Stimulated activated CD4-positive, alpha-beta T cell treated with anti-CD3 and anti-CD28 coated beads, Interleukin-12 subunit alpha, Interleukin-12 subunit beta, amount 100 ng/mL, for 48 hours (primary cell): Measurements from ENCODE around the gene CTNNA1.
"Not testable (repeated sequence)": the region's sequence is repeated elsewhere in the genome, so short reads cannot be mapped to it uniquely, and the experiment has no call there.

Source experiments
- DNase-seq, 3 donors: peaks; one replicate each; pipeline ENCODE4 v3.0.0-alpha.2; 2020; ENCODE audit warnings: low read depth in 2 of 3, low spot score in 1 of 3

Gene CTNNA1

DNA sequence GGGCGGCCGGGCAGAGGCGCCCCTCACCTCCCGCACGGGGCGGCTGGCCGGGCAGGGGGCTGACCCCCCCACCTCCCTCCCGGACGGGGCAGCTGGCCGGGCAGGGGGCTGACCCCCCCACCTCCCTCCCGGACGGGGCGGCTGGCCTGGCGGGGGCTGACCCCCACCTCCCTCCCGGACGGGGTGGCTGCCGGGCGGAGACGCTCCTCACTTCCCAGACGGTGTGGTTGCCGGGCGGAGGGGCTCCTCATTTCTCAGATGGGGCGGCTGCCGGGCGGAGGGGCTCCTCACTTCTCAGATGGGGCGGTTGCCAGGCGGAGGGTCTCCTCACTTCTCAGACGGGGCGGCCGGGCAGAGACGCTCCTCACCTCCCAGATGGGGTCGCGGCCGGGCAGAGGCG is 57.6 kb downstream of the CTNNA1 start:
- DNase-seq: not testable (repeated sequence)

DNA sequence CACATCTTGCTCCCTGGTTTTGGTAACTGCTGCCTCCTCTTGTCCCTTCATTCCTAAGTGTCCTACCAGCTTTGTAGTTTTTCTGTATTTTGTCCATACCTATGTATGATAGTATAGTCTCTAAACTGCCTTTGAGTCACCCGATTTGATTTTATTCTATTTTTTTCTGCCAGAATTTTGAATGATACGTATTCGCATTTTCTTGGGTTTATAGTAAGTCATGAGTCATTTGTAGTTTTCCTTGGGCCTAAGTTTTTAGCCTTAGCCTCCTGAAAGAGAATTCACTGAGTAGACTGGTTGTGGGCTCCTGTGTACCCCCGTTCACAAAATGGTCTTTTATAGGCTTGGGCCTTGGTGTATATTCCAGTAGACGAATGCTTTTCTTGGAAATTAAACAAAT is 62.3 kb downstream of the CTNNA1 start:
- no peak for DNase-seq

DNA sequence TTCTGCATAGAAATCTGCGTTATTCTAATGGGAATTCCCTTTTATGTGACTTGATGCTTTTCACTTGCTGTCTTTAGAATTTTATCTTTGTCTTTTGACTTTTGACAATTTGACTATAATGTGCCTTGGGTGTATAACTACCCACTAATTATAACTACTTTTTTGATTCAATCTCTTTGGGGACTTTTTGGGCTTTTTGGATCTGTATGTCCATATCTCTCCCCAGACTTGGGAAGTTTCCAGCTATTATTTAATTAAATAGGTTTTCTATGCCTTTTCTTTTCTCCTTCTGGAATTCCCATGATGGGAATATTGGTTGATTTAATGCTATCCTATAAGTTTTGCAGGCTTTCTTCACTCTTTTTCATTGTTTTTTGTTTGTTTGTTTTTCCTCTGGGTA is 64.0 kb downstream of the CTNNA1 start:
- no peak for DNase-seq

DNA sequence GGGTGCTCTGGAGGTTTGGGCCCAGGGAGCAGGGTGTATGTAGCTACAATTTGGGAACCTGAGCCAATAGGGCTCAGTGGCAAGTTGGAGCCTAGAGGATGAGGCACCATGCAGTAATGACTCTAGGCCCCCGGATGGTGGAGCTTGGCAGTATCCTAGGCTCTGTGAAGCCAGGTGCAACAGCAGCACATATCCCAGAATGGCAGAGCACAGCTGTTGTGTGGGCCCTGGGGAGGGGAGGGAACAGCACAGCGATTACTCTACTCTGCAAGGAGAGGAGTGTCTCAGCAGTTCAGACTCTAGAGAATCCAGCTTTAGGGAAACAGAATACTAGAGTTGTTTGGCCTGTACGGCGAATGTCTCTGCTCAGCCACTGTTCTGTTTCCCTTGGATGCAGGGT is 65.9 kb downstream of the CTNNA1 start:
- no peak for DNase-seq

DNA sequence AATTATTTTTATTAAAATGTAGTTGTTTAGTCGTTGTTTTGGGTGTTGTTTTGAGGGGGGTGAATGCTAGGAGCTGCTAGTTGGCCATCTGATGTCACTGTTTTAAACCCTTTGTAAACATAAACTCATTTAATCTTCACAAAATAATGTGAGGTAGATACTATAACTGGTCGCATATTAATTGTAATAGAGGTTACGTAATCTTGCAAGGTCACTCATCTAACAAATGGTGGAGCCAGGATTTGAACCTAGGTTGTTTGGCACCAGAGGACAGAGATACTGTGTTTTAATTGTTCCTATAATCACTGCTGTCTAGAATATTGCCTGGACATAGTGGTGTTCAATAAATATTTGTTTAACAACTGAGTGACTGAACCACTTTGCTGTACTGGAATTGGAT is 67.5 kb downstream of the CTNNA1 start:
- DNase-seq: no peak

DNA sequence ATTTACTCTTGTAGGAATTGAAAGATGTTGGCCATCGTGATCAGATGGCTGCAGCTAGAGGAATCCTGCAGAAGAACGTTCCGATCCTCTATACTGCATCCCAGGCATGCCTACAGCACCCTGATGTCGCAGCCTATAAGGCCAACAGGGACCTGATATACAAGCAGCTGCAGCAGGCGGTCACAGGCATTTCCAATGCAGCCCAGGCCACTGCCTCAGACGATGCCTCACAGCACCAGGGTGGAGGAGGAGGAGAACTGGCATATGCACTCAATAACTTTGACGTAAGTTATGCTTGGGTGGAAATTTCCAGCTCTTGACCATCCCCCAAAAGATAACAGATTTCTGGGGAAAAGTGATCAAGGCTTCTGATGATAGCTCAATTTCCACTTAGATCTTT is 71.3 kb downstream of the CTNNA1 start:
- DNase-seq: no peak

DNA sequence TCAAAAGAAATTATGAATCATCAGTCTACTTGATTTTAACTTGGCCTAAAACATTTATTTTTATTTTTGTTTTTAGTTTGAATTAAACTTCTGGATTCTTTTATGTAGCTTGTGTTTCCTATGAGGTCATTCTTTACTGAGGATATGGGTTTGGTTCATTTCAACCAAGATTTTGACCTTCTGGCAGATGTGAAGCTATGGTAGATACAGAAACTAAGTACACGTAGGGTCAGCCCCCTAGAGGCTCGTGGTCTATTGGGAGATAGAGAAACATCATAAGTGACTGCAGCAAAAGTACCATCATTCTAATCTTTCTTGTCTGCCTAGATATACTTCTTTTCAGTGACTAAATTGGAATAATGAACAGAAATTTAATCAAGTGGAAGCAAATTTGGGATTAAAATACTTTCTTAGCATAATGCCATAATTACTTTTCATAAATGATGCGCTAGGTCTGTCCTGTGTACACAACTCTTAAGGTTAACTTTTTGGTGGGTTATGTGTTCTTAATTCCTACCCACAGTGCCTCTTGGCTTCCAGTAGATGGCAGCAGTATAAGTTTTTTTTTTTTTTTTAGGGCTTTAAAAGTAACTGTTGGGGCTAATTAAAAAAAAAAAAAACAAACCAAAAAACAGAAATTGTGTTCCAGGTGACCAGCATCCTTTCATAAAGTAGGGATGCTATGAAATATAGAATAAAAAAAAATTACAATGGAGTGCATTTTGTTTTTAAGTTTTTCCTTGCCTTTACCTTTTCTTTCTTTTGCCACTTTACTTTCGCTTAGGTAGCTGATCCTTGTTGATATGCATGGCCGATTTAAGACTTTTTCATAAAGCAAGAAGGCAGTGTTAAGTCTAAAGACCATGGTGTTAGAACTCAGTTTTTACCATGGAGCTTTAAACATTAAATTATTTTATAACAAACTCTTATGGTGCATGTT is 72.0 kb downstream of the CTNNA1 start:
- DNase-seq: no peak

DNA sequence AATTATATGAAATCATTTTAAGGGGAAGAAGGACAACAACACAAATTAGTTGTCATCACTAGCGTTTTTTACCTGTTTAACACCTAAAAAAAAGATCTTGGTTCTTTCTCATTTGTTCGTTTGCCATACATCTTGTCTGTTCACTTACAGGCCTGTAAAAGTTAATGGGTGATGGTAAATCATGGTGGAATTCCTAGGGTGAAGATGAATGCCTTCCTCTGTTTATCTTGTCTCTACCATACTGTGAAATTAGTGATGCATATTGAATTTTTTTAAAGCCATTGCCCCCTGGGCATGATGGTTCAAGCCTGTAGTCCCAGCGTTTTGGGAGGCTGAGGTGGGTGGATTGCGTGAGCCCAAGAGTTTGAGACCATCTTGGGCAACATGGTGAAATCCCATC is 75.3 kb downstream of the CTNNA1 start:
- no peak for DNase-seq

DNA sequence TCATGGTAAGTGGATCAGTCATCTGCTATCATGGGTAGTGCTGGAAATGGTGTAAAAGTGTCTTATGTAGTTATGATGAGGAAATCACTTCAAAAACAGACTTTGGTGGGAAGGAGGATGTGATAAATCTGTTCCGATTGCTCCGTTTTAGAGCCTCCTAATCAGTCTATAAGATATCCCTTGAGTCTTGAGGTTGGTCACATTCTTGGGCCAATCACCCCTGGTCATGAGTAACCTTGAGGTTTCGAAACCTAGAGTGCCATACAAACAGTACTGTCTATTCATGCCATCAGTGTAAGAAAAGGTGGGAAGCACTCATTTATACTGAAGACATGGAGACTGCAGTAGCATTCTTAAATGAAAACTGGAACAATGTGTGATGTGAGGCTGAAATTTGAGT is 76.1 kb downstream of the CTNNA1 start:
- DNase-seq: no peak

DNA sequence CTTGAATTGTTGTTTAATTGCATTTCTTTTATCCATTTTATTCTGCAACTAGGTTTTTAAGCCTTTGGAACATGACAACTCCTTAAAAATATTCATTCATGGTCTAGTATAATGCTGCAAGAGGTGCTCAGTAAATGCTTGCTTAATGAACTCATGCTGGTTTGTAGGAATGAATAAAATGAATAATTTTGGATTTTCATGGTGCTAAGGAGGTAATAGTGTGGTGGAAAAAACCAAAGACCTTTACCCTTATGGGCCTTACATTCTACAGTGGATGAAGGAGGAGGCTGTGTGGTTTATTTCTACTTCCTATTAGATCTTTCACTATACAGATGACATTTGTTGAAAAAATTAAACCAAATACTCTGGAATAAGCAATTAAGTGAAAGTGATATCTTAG is 78.5 kb downstream of the CTNNA1 start:
- DNase-seq: no peak

DNA sequence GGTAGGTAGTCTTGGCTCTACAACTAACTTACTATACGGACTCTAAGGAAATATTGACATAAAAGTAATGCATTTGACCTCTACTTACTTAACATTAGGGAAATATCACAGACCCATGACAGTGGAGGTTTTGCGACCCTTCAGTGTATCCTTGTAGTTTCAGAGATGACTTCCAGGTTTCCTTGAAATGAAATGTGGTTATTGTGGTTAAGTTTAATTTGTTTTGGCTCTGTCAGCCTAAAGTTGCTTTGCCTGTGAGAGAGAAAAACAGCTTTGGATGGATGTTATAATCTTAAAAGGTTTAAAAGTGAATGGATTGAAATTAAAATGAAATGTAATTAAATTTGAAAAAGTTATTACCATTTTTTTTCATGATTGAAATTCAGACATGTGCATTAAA is 79.0 kb downstream of the CTNNA1 start:
- no peak for DNase-seq

DNA sequence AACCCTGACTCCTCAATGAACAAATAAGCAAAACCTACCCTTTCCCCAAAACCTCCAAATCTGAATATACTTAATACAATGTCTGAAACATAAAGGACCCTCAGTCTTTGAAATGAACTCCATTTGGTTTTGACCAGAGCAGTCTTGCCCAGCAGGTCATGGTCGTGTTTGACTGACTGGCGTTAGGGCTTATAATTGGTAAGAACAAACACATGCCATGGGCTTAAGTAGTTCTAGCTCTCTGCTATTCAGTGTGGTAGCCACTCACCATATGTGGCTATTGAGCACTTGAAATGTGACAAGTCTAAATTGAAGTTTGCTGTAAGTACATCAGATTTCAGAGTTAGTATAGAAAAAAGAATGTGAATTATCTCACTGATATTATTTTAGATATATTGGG is 79.9 kb downstream of the CTNNA1 start:
- no peak for DNase-seq

DNA sequence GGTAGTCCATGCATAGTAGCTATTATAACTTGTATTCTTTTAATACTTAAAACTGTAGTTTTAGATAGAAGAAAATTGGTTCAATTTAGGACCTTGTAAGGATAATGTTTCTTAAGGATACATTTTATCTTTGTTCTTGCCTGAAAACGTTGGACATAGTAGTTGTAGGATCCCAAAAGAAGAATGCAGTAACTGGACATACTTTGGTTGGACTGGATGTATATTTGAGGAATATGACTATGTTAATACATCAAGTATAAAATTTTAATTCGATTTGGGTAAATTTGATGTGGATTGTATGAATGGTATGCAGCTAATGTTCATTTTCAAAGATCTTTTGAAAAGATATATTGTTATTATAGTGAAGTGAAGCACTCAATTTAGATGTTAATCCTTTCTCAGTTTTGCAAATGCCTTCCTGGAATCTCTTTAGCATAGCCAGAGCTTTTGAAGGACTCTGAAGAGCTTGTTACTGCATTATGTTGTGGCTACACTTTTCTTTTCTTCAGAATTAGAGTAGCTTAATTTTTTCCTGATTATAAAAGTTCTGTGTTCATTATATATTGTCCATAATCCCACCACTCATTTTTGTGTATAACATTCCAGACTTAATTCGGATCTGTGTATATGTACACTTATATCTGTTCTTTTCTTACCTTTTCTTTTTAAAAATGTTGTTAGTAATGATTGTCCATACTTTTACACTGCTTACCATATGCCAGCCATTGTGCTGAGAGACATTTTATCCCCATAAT is 80.7 kb downstream of the CTNNA1 start:
- no peak for DNase-seq

DNA sequence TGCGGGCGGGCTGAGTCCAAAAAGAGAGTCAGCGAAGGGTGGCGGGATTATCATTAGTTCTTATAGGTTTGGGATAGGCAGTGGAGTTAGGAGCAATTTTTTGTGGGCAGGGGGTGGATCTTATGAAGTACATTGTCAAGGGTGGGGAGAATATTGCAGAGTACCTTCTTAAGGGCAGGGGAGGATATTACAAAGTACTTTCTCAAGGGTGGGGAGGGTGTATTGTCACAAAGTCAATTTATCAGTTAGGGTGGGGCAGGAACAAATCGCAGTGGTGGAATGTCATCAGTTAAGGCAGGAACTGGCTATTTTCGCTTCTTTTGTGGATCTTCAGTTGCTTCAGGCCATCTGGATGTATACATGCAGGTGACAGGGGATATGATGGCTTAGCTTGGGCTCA is 81.6 kb downstream of the CTNNA1 start:
- DNase-seq: not testable (repeated sequence)

DNA sequence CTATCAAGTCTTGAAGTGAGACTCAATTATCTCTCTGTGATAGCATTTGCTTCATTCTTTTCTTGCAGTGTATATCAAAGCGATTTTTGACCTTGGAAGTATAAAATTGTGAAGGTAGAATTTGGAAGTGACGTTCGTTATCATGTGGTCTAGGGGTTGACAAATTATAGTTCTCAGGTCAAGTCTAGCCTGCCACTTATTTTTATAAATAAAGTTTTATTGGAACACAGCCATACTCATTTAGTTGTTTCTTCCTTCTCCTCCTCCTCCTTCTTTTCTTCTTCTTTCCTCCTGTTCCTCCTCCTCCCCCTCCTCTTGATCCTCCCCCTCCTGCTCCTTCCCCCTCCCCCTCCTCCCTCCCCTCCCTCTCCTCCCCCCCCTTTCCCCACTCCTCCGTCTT is 83.9 kb downstream of the CTNNA1 start:
- DNase-seq: no peak

DNA sequence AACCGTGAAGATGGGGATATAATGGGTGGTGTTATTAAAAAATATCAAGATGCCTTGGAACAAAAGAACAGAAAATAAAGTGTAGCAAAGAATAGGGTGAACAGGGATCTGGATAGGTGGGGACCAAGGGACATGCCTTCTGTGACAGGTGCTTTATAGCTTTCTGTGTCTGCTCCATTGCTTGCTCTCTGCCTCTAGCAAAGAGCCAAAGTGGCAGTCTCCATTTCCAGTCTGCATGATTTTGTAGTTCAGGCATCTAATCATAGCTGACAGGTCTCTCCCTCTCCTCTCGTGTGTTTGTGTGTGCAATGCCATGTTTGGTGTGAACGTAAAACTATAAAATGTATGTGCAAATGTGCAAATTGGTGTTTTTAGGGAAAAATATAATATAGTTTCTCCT is 86.9 kb downstream of the CTNNA1 start:
- no peak for DNase-seq

DNA sequence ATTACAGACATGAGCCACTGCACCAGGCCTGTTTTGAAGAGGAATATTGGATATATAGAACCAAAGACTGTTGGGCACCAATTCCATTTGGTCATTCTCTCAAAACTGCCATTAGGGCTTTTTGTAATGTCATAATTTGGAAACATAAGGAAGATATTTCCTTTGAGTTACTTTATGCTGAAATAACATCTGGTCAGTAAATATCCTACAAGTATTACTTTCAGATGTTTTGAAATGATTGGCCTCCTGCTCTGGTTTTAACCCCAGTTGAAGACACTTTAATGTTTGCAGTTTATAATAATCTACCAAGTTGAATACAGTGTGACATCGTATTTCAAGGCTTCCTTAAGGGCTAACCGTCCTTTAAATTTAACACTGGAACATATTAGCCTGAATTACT is 88.3 kb downstream of the CTNNA1 start:
- no peak for DNase-seq

DNA sequence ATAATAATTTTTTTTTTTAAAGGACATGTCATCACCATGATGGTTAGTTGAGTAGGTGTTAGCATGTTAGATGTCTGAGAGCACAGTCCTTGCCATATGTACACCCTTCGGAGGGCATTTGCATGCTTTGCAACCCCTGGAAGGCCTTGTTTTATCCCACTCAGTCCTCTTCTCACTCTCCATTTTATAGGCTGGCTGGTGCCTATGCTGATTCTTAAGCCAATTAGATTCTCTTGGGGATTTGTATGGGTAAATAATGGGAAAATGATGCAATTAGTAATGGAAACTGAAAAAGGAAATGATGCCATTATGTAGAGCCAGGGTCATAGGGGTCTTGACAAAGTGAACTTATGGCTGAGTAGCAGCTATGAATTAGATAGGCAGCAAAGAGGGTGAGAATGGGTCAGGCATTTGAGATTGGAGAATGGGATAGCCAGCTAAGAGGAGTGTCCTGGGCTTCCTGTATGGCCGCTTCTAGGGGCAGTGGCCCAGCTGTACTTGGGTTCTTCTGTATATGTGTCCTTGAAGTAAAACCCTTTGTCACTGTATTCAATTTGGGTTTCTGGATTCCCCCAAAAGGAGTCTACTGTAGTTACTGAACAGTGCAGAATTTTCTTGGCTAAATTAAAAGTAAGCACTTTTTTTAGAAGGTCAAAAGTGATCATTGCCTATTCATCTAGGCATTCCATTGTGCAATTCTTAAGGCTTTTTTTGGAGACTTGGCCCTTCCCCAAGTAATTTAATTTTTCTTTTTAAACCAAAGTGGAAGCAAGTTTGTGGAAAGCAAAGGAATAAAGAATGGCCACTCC is 90.3 kb downstream of the CTNNA1 start:
- no peak for DNase-seq

DNA sequence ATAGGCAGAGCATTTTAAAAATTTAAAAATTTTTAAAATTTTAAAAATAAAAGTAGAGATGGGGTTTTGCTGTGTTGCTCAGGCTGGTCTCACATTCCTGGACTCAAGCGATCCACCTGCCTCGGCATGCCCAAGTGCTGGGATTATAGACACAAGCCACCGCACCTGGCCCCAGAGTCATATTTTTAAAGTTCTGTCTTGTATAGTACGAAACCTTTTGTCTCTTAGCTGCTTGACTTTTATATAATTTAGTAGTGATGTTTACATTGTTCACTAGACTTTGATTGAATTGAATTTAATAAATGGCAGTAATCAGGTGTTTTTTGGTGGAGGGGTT is 90.9 kb downstream of the CTNNA1 start:
- DNase-seq: no peak

DNA sequence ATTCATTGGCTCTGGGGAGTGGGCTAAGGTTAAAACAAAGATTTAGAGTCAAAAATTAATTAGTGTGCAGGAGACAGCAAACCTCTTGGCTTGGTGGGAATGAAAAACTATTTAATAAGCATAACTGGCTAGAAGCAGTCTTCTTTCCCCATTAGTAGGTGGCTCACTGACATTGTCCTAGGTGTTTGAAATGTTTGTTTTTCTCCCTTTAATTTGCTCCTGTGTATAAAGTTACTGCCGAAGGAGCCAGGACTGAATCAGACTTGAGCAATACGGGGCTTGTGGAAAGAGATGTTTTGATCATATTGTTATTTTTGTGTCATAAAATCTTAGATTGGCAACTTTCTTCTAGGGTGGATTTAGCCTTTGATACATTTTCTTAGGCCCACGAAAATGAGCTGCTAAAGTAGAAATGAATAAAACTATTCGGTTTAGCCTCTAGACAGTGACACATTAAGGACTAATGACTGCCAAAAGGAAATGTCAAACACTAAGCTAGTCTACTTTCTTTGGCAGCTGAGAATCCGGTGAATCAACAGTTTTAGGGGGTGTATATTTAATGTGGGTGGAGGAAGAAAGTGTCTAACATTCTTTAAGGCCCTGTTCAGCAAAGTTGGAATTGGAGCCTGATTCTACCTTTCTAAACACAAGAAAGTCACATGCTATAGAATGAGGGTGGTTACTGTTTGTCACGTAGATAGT is 91.7 kb downstream of the CTNNA1 start:
- DNase-seq: no peak

DNA sequence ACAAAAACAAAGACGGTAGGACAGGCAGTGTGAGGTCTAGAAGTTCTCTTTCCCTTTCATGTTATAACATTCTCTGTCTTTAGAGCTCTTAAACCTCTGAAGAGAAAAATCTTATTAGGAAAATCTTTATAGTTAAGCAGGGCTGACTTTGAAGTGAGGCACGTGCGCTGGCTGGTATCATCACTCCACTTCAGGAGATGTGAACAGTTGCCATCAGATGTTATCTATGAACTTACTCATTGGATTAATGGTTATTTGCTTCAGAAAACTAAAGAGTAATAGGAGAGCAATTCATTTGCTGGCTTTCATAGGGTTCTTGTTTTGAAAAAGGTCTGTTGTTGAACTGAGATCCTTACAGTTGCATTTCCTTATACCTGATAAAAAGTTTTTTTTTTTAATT is 96.2 kb downstream of the CTNNA1 start:
- DNase-seq: no peak
